Measurements from ENCODE around the gene SHC3.

The SHC3 gene

GRCh38 chr9:89185980-89186379 is 7.4 kb upstream of the SHC3 start:
- DNase-seq (ENCODE audit: low read depth in 2 of 2): no peak

- no peak for DNase-seq (ENCODE audit: low read depth in 2 of 2)
These were observed 4.5 kb upstream of the SHC3 start for GRCh38 chr9:89183146-89183545.

GRCh38 chr9:89182369-89182768 is 3.8 kb upstream of the SHC3 start:
- no peak for DNase-seq (ENCODE audit: low read depth in 2 of 2)

- no peak for DNase-seq (ENCODE audit: low read depth in 2 of 2)
These were observed 1.5 kb upstream of the SHC3 start for GRCh38 chr9:89179895-89180734.

- DNase-seq (ENCODE audit: low read depth in 2 of 2): no peak
These were observed 899 bp upstream of the SHC3 start for GRCh38 chr9:89179540-89179894.

- DNase-seq (ENCODE audit: low read depth in 2 of 2): no peak
These were observed 367 bp upstream of the SHC3 start for GRCh38 chr9:89178830-89179539.

GRCh38 chr9:89177012-89177943 is 1.3 kb downstream of the SHC3 start:
- DNase-seq (ENCODE audit: low read depth in 2 of 2): no peak

GRCh38 chr9:89175828-89176261 is 2.8 kb downstream of the SHC3 start:
- DNase-seq (ENCODE audit: low read depth in 2 of 2): no peak

- DNase-seq (ENCODE audit: low read depth in 2 of 2): no peak
These were observed 4.3 kb downstream of the SHC3 start for GRCh38 chr9:89174291-89174690.

- no peak for DNase-seq (ENCODE audit: low read depth in 2 of 2)
These were observed 5.5 kb downstream of the SHC3 start for GRCh38 chr9:89173072-89173471.

GRCh38 chr9:89172398-89172797 is 6.2 kb downstream of the SHC3 start:
- no peak for DNase-seq (ENCODE audit: low read depth in 2 of 2)

- no peak for DNase-seq (ENCODE audit: low read depth in 2 of 2)
These were observed 6.9 kb downstream of the SHC3 start for GRCh38 chr9:89171693-89172092.

GRCh38 chr9:89171231-89171630 is 7.4 kb downstream of the SHC3 start:
- DNase-seq (ENCODE audit: low read depth in 2 of 2): no peak

- no peak for DNase-seq (ENCODE audit: low read depth in 2 of 2)
These were observed 9.5 kb downstream of the SHC3 start for GRCh38 chr9:89168901-89169813.

- no peak for DNase-seq (ENCODE audit: low read depth in 2 of 2)
These were observed 10.8 kb downstream of the SHC3 start for GRCh38 chr9:89167788-89168187.

GRCh38 chr9:89166852-89167251 is 11.8 kb downstream of the SHC3 start:
- DNase-seq (ENCODE audit: low read depth in 2 of 2): no peak

GRCh38 chr9:89165880-89166279 is 12.7 kb downstream of the SHC3 start:
- no peak for DNase-seq (ENCODE audit: low read depth in 2 of 2)

- DNase-seq (ENCODE audit: low read depth in 2 of 2): no peak
These were observed 13.3 kb downstream of the SHC3 start for GRCh38 chr9:89165341-89165740.

- no peak for DNase-seq (ENCODE audit: low read depth in 2 of 2)
These were observed 17.4 kb downstream of the SHC3 start for GRCh38 chr9:89161221-89161620.

- DNase-seq (ENCODE audit: low read depth in 2 of 2): no peak
These were observed 17.8 kb downstream of the SHC3 start for GRCh38 chr9:89160806-89161205.

Data from stimulated activated CD4-positive, alpha-beta T cell treated with anti-CD3 and anti-CD28 coated beads, Interleukin-1b, Interleukin-23, amount 100 ng/mL, for 1 hour (primary cell).